BE2C (cell line): ENCODE measurements around the gene PHLDA1. TPM values are rescaled to one million over a fixed set of nuclear protein-coding genes. Genes with fewer than 3 reads are reported as not detected.
A peak's percentile ranks its signal among the peaks of the same experiment; 100 is the strongest.

Experiments used
- DNase-seq: peaks from one replicate; pipeline ENCODE4 v3.0.0-alpha.2; 2020
- H3K27me3 ChIP-seq: fragments of 250-450 bp; sonication (Bioruptor Pico); 2 replicates; pipeline ENCODE4 v1.5.1; 2020; ENCODE audit warnings: mild to moderate bottlenecking
- H3K36me3 ChIP-seq: fragments of 250-450 bp; sonication (Bioruptor Pico); 2 replicates; pipeline ENCODE4 v1.5.1; 2020; ENCODE audit warnings: mild to moderate bottlenecking
- H3K4me1 ChIP-seq: fragments of 250-450 bp; sonication (Bioruptor Pico); 2 replicates; pipeline ENCODE4 v1.5.1; 2020
- H3K4me3 ChIP-seq: 2 replicates; pipeline ENCODE4 v1.5.1; 2011; ENCODE audit warnings: low read depth, low read length
- H3K9me3 ChIP-seq: fragments of 250-450 bp; sonication (Bioruptor Pico); 2 replicates; pipeline ENCODE4 v1.5.1; 2020
- polyA plus RNA-seq: library from polyadenylated mRNA; unstranded; fragments of >200 nt; gene quantifications from one replicate; pipeline ENCODE4 v1.2.1, GENCODE V29; 2012; ENCODE audit warnings: low read depth, missing spikeins; ENCODE audit not compliant: insufficient read length, insufficient read depth
- TF ChIP-seq, protein P1 (sequence below): IDR thresholded peaks from 2 replicates; pipeline ENCODE4 v1.5.1; 2012; ENCODE audit warnings: mild to moderate bottlenecking, low read depth, low read length

Gene PHLDA1
- polyA plus RNA-seq = 42.2 TPM

DNA sequence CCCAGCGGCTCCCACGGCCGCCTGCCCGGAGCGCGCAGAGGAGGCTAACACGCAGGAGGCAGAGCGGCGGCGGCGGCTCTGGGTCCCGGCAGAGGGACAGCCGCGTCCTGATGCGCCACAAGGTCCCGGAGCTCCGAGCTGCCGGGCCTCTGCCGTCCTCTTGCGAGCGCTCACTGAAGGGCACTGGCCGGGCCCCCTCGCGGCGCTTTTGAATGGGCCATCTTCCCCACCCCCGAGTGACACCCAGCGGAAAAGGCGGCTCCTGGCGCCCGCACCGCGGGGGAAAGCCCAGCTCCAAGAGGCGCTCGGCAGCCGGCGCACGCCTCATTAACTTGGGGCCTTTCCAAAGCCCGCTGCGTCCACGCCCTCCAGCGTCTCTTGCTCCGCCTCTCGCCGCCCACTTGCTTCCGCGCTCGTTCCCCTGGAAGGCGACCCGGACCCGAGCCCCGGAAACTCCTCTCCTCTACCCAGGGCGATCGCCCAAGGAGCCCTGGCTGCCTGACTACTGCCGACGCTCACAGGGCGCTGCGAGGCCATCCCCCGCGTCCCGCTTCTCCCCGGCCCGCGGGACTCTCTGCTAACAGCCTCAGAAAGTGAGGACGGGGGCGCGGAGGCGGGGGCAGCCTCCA, at the start of gene PHLDA1:
TSS of gene PHLDA1 (minus strand) at position 363 of the 629 bp plus-strand sequence.
- DNase-seq = peak; percentile 97
- H3K4me1 ChIP-seq = no peaks in the 10 kb centered on the region
- no peaks in the 10 kb centered on the region for H3K27me3 ChIP-seq
- TF ChIP-seq, protein P1, sequence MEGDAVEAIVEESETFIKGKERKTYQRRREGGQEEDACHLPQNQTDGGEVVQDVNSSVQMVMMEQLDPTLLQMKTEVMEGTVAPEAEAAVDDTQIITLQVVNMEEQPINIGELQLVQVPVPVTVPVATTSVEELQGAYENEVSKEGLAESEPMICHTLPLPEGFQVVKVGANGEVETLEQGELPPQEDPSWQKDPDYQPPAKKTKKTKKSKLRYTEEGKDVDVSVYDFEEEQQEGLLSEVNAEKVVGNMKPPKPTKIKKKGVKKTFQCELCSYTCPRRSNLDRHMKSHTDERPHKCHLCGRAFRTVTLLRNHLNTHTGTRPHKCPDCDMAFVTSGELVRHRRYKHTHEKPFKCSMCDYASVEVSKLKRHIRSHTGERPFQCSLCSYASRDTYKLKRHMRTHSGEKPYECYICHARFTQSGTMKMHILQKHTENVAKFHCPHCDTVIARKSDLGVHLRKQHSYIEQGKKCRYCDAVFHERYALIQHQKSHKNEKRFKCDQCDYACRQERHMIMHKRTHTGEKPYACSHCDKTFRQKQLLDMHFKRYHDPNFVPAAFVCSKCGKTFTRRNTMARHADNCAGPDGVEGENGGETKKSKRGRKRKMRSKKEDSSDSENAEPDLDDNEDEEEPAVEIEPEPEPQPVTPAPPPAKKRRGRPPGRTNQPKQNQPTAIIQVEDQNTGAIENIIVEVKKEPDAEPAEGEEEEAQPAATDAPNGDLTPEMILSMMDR = peak; percentile 67
- H3K36me3 ChIP-seq = no peaks in the 10 kb centered on the region
- peak within 1 kb of the TSS; percentile 69 for H3K4me3 ChIP-seq
- no peaks in the 10 kb centered on the region for H3K9me3 ChIP-seq

DNA sequence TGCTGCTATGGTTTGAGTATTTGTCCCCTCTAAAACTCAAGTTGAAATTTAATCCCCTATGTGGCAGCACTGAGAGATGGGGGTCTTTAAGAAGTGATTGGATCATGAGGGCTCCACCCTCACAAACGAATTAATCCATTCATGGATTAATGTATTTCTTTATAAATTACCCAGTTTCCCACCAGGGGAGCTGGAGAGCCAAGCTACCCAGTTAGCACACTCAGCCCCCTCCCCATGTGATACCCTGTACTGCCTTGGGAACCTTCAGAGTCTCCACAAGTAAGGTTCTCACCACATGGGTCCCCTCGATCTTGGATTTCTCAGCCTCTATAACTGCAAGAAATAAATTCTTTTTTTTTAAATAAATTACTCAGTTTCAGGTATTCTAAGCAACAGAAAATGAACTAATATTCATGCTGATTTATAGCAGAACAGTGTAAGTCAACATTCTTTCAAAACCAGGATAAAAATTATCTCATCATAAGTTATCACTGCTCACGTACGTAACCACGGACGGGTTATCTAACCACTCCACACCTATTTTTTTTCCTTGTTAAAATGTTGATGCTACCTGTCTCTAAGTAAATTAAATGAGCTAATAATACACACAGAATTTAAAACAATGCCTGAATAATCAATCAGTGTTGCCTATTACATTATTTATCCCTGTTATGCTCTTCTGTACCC, 49.3 kb upstream of the PHLDA1 start:
- H3K9me3 ChIP-seq = no peaks in the 10 kb centered on the region
- no peak overlapping the region for H3K4me3 ChIP-seq
- TF ChIP-seq, protein P1 = peak; percentile 56
- H3K27me3 ChIP-seq = no peaks in the 10 kb centered on the region
- peak; percentile 49 for DNase-seq
- peaks cover 34% of the 10 kb centered on the region for H3K36me3 ChIP-seq
- peaks cover 4% of the 10 kb centered on the region for H3K4me1 ChIP-seq

DNA sequence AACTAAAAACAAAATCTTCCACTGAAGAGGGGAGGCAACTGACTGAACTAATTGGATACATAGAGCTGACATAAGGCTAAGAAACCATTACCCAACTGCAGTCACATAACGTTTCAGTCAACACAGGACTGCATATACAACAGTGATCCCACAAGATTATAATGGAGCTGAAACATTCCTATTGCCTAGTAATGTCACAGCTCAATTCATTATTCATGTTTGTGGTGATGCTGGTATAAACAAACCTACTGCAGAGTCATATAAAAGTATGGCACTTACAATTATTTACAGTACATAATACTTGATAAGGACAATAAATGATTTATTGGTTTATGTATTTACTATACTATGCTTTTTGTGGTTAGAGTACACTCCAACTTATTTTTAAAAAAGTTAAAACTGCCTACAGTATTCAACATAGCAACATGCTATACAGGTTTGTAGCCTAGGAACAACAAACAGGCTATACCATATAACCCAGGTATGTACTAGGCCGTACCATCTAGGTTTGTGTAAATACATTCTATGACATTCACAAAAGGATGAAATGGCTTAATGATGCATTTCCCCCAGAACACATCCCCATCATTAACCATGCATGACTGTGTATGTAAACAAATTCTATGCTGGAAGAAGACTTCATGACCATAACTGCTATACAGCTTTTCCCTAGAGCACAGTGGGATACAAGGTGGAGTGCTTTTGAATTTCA, 48.6 kb upstream of the PHLDA1 start:
- H3K27me3 ChIP-seq = no peaks in the 10 kb centered on the region
- no peaks in the 10 kb centered on the region; the same call in 1 of the 2 replicates for H3K4me1 ChIP-seq
- no peak overlapping the region for H3K4me3 ChIP-seq
- no peak for DNase-seq
- TF ChIP-seq, protein P1 = no peak
- H3K9me3 ChIP-seq = no peaks in the 10 kb centered on the region
- peaks cover 36% of the 10 kb centered on the region for H3K36me3 ChIP-seq

DNA sequence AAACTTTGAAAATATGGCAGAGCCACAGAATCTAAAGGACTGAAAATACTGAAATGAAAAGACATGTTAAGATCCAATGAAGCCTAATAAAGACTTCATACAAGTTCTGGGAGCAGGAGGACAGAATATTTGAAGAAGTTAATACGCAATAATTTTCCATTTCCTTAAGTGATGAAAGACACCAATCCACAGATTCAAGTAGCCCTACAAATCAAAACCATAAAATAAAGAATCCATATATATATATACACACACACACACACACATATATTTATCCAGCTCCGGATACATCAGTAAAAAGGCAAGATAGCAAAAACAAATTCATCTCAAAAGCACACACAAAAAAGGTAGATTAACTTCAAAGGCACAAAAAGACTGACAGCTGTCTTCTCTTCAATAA, 47.2 kb upstream of the PHLDA1 start:
- Histone ChIP-seq H3K36me3 (peaks cover 37% of the 10 kb centered on the region), H3K27me3 (no peaks in the 10 kb centered on the region), H3K4me1 (no peaks in the 10 kb centered on the region; the same call in 1 of the 2 replicates), H3K4me3 (no peak overlapping the region), H3K9me3 (no peaks in the 10 kb centered on the region)
- DNase-seq = no peak
- TF ChIP-seq, protein P1 = no peak

DNA sequence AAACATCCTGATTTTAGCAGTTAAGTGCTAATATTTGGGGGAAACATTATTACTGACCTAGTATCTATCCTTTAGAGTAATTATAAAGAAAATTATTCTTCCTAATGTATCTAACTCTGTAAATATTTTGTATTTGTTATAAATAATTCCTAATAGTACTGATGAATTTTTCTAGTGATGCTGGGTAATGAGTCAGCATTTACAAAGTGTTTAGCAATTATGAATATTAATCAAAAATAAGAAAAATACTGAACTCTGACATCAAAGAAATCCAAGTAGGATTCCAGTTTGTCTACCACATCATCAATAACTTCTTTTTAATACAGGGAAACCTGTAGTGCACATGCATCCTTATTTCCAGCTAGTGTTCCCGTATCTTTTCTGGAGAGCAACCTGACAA, 43.9 kb upstream of the PHLDA1 start:
- H3K36me3 ChIP-seq = peaks cover 47% of the 10 kb centered on the region
- DNase-seq = no peak

More for the DNA sequence above, 43.9 kb upstream of the PHLDA1 start:
- no peaks in the 10 kb centered on the region for H3K9me3 ChIP-seq
- TF ChIP-seq, protein P1 = no peak
- no peak overlapping the region for H3K4me3 ChIP-seq
- H3K4me1 ChIP-seq = peaks cover 13% of the 10 kb centered on the region
- no peaks in the 10 kb centered on the region for H3K27me3 ChIP-seq
